ENCODE data around the gene RAB3C.

- TF ChIP-seq CTCF (IDR thresholded peaks at IDR 0.05) (no peak), POLR2A (IDR thresholded peaks at IDR 0.05) (no peak)
Measured at GRCh38 chr5:58544926-58545325, 37.9 kb upstream of the RAB3C start.
